HG03159 (cell line): ENCODE results near the gene CAMKMT.
"Not testable (repeated sequence)": the region's sequence is repeated elsewhere in the genome, so short reads cannot be mapped to it uniquely, and the experiment has no call there.

Source experiments
- ATAC-seq: cut with Tn5 transposase; IDR thresholded peaks from one replicate; pipeline ENCODE4 v1.9.1; 2021; ENCODE audit warnings: mild to moderate bottlenecking, moderate library complexity; ENCODE audit not compliant: unreplicated experiment

CAMKMT gene

DNA sequence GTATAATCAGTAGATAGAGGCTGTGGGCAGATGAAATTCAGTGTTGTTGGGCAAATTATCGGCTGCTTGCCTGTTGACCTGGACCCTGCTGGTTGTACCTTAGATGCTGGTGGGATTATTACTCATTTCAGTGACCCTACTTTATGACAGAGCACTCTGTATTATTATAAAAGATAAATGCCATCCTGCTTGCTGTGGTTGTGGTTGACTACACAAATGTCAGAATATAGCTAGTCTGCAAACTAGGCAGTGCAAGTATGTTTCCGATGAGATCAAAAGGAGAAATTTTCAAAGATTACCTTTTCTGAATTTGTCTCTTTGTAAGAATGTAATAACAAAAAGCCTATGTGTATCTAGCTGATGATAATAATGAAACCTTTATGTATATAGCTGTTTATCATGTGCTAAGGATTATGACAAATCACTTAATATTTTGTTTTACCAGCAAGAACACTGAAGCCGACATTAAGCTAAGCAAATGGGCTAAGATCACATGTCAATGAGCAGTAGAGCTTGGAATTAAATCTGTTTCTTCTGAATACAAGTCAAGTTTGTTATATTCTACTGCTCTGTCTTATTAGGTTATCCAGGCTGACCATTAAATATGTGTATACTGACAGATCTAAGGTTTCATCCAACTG lies 219.2 kb downstream of the CAMKMT start:
- no peak for ATAC-seq

DNA sequence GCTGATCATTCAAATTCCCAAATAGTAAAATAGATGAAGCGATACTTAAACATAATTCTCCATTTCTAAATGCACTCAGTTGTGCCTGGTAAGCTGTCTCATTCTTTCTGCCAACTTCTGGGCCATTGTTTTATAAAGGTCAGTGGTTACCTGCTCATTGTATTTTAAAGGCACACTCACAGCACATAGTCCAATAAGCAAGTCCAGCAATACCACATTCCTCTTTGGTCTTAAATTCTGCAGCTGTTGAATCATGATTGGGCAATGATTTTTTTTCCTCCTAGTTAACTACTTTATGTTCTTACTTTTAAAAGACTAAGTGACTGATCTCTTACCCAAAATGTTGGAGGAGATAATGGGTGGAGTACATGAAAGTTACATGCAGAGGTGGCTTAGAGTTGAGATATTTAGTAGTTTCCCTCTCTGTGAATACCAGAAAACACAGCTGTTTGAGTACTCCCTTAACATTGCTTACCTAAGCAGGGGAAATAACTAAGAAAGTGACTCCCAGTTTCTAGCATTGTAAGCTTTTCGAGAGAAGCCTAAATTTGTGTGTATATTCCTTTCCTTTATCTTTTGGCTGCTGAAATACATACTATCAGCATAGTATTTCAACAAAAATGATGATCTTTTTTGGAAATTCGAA lies 220.7 kb downstream of the CAMKMT start:
- ATAC-seq, result no peak

DNA sequence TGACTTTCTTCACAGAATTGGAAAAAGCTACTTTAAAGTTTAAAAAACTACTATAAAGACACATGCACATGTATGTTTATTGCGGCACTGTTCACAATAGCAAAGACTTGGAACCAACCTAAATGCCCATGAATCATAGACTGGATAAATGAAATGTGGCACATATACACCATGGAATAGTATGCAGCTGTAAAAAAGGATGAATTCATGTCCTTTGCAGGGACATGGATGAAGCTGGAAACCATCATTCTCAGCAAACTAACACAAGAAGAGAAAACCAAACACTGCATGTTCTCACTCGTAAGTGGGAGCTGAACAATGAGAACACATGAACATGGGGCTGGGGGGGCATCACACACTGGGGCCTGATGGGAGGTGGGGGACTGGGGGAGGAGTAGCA lies 233.9 kb downstream of the CAMKMT start:
- ATAC-seq, result not testable (repeated sequence)

DNA sequence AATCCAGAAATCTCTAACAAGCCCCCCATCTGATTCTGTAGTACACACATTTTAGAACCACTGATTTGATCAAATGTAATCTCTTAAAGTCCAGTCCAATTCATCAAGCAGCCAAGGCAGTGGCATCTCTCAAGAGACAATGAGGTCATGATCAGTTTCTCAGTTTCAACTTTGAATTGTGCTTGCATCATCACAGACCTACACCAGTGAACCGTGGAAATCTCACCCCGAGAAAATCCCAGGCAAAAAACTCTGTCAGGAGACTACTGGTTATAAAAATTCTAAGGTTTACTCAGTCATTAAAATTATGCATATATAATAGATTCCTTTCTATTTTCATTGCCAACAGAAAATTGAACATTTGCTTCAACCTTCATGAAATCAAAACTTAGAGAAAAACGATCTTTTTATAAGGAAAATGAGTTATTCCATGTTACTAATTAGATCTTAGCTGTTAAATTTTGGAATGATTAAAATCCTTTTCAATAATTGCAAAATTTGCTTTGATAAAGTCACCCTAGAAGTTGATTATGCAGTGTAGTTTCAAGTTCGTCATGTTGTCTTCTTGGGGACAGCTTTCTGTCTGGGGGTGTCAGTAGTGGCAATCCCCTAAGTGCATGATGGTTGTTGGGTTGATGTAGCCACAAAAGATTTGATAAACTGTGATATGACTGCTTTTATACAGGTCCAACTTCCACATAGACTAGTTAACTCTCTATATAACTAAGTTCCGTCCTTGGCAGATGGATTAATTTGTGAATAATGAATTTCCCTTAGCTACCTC lies 235.0 kb downstream of the CAMKMT start:
- ATAC-seq, result no peak

DNA sequence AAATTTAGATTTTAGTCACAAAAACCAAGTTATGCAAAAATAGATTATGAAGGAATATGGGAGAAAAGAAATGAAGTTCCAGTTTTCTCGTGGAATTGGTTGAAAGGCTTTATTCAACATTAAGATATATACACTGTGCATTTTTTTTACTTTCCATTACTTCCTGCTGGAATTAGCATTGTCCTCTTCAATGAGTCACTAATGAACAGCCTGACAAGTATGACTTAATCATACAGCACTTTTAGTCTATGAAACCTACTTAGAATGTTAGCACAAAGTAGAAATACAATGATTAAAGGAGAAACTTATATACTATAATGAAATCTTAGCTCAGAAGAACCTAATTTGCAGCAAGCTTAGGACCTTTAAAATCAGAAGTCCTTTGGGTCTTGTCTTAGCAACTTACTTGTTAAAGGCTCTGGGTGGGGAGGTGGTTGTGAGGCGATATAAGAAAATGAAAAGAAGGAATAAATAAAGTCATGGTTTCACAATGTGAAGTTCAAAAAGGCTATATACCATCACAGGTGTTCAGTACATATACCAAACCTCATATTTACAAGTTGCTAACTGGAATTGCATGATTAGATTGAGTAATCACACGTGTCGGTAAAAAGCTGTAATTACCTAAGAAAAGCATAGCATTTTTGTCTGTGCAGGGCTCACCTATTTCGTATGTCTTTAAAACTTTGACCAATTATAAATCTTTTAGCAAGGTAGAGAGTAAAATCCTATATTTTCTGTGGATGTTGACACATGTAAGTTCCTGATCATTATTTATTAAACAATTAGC lies 236.8 kb downstream of the CAMKMT start:
- no peak for ATAC-seq

DNA sequence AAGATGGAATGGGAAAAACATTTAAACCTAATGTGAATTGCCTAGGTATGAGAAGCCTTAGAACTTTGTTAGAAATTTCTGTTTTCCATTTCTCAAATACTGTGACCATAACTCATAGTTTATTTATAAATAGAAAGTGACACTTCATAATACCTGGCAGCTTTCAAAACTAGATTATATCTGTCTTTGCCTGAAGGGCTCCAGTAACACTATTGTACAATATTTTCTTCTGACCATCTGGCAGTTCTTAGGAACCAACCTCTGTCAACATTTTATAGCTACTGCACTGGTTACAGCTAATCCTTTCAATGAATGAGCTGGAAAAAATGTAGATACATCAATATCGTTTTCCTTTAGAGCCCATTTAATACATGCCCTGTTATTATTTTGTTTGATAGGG lies 237.4 kb downstream of the CAMKMT start:
- ATAC-seq, result peak; percentile 48

DNA sequence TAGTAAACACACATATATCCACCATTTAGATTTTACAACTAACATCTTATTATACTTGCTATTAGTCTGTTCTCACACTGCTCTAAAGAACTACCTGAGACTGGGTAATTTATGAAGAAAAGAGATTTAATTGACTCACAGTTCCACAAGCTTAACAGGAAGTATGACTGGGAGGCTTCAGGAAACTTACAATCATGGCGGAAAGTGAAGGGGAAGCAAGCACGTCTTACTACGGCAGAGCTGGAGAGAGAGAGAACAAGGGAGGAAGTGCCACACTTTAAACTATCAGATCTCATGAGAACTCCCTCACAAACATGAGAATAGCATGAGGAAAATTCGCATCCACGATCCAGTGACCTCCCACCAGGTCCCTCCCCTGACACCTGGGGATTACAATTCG lies 240.7 kb downstream of the CAMKMT start:
- ATAC-seq, result no peak

DNA sequence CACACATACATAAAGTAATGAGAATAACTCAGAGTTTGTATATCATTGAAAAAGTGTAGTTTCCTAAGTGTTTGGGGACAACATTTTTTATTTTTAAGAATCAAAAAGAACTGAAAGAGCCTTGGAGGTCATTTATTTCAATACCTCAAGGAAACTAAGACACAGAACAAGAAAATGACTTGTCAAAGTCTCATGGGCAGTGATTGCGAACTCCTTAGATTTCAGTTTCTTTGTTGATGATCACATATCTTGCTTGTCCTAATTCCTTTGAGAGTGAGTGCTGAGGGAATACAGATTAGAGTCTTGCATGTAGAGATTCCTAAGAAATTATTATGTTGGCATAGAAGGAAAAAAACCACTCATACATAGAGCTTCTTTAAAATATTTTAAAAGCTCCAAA lies 243.8 kb downstream of the CAMKMT start:
- no peak for ATAC-seq

DNA sequence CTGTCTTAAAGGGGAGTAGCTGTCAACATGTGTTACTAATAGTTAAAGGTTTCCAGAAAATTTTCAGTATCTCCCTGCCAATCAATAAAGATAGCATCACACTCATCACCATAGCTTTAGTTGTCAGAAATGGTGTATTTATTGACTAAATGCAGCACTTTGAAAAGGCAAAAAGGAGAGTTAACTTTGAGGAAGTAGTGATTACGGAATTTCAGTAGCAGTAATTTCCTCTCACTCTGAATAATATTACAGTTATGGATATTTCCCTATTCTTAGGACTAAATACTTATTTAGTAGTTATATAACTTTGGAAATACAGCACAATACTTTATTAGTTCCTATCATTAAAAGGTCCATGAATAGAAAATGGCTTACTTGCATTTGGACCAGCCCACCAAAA lies 250.5 kb downstream of the CAMKMT start:
- no peak for ATAC-seq

DNA sequence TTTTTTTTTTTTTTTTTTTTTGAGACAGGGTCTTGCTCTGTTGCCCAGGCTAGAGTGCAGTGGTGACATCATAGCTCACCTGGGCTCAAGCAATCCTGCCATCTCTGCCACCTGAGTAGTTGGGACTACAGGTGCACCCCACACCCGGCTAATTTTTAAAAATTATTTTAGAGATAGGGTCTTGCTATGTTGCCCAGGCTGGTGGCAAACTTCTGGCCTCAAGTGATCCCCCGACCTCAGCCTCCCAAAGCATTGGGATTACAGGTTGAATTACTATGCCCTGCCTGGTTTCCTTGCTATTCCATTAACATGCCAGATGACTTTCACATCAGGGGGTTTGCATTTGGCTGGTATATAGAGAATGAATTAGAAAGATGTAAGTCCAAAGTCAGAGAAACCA lies 253.2 kb downstream of the CAMKMT start:
- ATAC-seq, result no peak

DNA sequence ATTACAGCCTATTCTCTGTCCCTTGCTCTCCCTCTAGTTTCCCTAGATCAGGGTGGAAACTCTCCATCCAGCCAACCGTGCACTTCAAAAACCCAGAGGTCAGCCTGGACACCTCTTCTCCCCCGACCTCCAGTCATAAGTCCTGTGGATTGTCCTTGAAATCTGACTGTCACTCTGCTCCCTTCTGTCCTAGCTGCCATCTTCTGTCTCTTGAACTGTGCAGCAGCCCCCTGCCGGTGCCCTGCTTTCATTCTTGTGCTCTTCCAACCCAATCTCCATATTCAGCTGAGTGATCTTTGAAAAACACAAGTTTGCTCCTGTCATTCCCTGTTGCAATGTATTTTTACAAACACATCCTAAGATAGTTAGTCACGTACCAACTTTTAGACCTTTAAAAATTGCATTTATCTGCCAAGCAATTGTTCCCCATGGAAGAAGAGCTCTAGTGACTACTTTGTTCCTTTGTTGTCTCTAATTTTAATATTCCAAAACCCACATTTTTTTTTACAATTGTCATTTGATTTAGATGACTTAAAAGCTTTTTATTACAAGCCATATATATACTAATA lies 254.3 kb downstream of the CAMKMT start:
- ATAC-seq, result no peak

DNA sequence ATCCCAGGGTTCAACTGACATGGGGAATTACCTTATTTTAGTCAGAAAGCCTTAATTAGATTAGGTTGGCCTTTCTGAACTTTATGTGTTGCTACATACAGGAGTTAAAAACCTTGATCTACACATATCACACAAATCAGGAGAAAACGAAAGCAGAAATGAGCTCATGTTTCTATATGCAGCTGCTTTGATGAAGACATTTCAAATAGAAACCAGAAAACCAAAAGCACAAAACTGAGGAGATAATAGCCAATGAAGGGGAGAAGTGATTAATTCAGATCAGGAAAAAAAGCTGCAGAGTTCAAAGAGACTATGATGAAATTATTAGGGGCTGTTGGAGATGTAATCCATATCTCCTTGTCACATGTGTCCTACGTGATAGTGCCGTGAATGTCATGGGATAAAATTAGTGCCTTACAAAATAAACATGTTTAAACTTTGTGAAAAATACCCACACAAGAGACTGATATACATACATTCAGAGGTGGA lies 255.0 kb downstream of the CAMKMT start:
- peak; percentile 85 for ATAC-seq

DNA sequence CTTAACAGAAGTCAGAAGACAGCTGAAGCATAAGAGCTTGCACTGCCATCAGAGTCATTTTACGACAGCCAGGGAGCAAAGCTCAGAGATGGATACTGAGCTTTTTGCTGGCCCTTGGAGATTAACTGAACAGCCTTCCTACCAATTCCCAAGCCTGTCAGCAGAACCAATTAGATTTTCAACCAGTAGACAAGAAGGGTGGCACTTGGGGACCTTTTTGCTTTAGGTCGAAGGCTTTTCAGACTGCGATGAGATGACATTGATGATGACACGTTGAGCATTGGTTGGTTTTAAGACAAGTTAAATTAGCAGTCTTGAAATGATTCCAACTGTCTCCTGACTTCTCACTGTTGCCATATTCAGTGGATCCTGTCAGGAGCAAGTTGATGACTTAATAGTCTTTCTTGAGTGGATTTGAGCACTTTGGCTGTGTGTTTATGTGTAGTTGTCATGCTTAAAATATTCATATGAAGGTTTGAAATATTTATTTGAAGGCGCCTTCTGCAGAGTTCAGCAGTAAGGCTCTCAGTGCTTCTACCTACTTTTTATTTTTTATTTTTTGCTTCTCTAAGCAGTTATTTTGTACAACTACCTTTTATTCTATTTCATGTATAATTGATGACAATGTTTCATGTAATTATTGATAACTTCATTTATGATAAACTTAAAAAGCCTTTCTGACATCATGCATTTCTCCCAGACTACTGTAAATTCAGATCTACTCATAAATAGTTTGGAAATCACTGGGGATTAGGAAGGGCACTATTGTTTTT lies 256.7 kb downstream of the CAMKMT start:
- ATAC-seq, result no peak

DNA sequence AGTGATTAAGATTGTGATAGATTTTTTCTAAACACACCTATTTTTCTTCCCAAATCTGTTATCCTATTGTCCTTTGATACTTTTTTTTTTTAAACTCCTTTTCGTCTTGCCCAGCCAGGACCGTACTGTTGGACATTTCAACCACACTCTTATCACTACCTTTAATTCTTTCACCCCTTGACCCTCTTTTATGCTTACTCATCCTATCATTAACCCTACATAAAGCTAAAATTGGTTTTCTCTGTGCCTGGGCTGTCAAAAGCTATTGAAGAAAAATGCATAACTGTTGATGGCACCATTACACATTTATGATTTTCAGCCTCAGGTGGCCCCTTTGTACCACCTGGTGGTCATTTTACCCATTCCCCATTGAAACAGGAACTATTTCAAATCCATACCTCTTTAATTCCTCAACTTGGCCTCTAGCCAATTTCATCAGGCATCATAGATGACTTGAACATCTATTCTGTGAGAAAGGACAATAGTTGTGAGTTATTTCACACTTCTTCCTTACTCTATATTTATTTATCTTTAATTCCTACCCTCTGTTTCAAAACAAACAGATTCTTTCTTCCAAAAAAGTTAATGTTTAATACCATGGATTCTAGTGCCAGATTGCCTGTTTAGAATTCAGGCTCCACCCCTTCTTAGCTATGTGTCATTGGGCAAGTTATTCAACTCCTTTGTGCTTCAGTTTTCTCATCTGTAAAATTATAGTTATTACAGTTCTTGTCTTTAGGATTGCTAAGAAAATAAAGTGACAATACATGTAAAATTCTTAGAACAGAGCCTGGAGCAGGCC lies 258.6 kb downstream of the CAMKMT start:
- no peak for ATAC-seq

DNA sequence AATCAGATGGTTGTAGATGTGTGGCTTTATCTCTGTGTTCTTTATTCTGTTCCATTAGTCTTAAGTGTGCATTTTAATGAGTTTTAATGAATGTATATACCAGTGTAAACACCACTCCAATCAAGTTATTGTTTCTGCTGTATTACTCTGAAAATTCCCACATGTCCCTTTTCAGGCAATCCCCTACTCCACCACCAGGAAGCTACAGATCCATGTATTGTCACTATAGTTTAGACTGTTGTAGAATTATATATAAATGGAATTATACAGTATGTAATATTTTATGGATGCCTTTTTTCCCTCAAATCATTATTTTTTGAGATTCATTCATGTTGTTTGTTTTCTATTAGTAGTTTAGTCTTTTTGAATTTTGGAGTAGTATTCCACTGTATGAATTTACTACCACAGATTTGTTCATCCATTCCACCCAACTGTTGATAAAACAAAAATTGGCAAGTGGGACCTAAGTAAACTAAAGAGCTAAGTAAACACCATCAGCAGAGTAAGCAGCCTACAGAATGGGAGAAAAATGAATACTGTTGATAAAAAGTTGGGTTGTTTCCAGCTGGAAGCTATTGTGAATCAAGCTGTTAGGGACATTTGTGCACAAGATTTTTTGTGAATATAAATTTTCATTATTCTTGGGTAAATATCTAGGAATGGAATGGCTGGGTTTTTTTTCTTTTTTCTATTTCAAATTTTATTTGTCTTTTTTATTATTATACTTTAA lies 262.0 kb downstream of the CAMKMT start:
- no peak for ATAC-seq

DNA sequence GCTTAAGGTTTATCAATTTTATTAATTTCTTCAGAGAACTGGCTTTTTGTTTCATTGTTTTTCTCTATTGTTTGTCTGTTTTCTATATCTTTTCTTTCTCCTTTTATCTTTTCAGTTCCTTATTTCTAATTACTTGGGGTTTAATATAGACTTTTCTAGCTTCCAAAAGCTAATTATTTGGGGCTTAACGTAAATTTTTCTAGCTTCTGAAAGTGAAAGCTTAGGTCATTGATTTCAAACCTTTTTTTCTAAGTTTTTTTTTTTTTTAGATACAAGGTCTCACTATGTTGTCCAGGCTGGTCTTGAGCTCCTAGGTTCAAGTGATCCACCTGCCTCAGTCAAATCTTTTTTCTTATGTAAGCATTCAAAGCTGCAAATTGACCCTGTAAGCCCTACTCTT lies 266.6 kb downstream of the CAMKMT start:
- ATAC-seq, result no peak

DNA sequence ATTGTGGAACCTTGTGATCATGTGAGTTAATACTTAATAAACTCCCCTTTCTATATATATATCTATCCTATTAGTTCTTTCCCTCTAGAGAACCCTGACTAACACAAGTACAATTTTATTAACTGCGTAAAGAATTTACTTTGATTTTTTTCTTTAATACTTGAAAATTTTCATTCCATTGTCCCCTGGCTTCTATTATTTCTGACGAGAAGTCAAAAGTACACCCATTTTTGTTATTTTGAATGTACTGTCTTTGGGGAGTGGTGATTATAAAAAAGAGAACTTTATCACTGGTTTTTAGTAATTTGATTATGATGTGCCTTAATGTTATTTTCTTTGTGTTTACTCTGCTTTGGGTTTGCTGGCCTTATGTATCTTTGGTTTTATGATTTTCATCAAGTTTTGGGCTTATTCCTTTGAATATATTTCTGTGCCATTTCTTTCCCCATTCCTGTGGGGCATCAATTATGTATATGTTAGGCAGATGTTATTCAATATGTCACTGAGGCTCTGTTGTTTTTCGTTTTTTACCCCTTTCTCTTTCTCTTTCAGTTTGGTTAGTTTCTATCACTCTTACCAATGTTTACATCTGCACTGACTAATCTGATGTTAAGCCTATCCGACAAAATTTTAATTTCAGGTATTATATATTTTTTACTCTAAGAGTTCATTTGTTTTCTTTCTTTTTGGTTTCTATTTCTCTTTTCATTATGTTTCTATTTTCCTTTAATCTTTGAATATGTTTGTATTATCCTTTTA lies 271.4 kb downstream of the CAMKMT start:
- no peak for ATAC-seq

DNA sequence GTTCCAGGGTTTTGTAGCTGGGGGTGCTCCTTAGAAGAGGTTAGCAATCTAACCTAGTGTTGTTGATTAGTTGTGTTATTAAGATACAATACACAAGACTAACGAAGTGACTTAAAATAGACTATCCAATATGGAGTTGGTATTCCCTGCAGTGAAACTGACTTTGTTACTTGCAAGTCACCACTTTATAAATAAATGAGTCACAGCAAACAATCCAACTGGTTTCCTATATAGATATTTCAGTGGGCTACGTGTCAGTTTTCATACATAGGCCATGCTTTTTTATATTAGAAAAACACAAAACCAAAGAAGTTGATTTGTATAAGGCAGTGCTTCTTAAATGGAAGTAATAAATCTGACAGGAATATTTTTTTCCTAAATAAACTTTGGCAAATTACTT lies 274.0 kb downstream of the CAMKMT start:
- ATAC-seq, result no peak
